H54 (cell line): ENCODE data around the gene ANKRD44.

Experiments used
- DNase-seq: peaks from one replicate; pipeline ENCODE4 v3.0.0; 2011; ENCODE audit warnings: low spot score, mixed read lengths; ENCODE audit not compliant: insufficient read length
- FAIRE-seq: peaks from 3 replicates; lab custom pipeline; 2011; peaks lifted over from hg19 to GRCh38; lab: Jason Lieb, UNC
- POLR2A ChIP-seq: IDR thresholded peaks from 2 replicates; pipeline ENCODE4 v1.6.1; 2011; ENCODE audit warnings: low read depth, mild to moderate bottlenecking, low read length

ANKRD44 gene

GRCh38 chr2:197181491-197181890 is 129.1 kb downstream of the ANKRD44 start:
- no peak for TF ChIP-seq POLR2A
- DNase-seq (no peak), FAIRE-seq (peak; percentile 15)

GRCh38 chr2:197179744-197180498 is 130.7 kb downstream of the ANKRD44 start:
- peak; percentile 33 for DNase-seq
- TF ChIP-seq POLR2A: no peak
- peak; percentile 88 for FAIRE-seq

GRCh38 chr2:197176522-197176921 is 134.1 kb downstream of the ANKRD44 start:
- no peak for FAIRE-seq
- TF ChIP-seq POLR2A: no peak
- DNase-seq: no peak

GRCh38 chr2:197174539-197175094 is 136.0 kb downstream of the ANKRD44 start:
- FAIRE-seq (peak; percentile 94), DNase-seq (no peak)
- no peak for TF ChIP-seq POLR2A

GRCh38 chr2:197171582-197171981 is 139.0 kb downstream of the ANKRD44 start:
- TF ChIP-seq POLR2A: no peak
- no peak for FAIRE-seq
- DNase-seq: no peak

- FAIRE-seq: no peak
- no peak for TF ChIP-seq POLR2A
- no peak for DNase-seq
Observed at GRCh38 chr2:197170208-197170607, 140.4 kb downstream of the ANKRD44 start.

GRCh38 chr2:197168705-197169104 is 141.9 kb downstream of the ANKRD44 start:
- FAIRE-seq (peak; percentile 83), DNase-seq (peak; percentile 47)
- no peak for TF ChIP-seq POLR2A

GRCh38 chr2:197167608-197168314 is 142.8 kb downstream of the ANKRD44 start:
- DNase-seq: no peak

GRCh38 chr2:197165020-197165419 is 145.6 kb downstream of the ANKRD44 start:
- no peak for TF ChIP-seq POLR2A
- FAIRE-seq: no peak
- no peak for DNase-seq

More at GRCh38 chr2:197167608-197168314, 142.8 kb downstream of the ANKRD44 start:
- no peak for TF ChIP-seq POLR2A
- FAIRE-seq: no peak

- DNase-seq (no peak), FAIRE-seq (no peak)
- no peak for TF ChIP-seq POLR2A
Observed at GRCh38 chr2:197164141-197164754, 146.3 kb downstream of the ANKRD44 start.

- no peak for TF ChIP-seq POLR2A
- FAIRE-seq (no peak), DNase-seq (no peak)
Observed at GRCh38 chr2:197163712-197164140, 146.9 kb downstream of the ANKRD44 start.

GRCh38 chr2:197161774-197162173 is 148.8 kb downstream of the ANKRD44 start:
- TF ChIP-seq POLR2A: no peak
- FAIRE-seq (no peak), DNase-seq (no peak)

GRCh38 chr2:197159661-197160211 is 150.8 kb downstream of the ANKRD44 start:
- DNase-seq (no peak), FAIRE-seq (peak; percentile 99)
- TF ChIP-seq POLR2A: no peak
